ENCODE data around the gene RNF20. TPM values are rescaled to one million over a fixed set of nuclear protein-coding genes. Genes with fewer than 3 reads are reported as not detected.

Gene RNF20
- 10 to 100 TPM; 23.6 to 40.7 (median 32.7) TPM for total RNA-seq

GRCh38 chr9:101533334-101534204, at the start of gene RNF20:
Gene RNF20 (plus strand): TSS chr9:101533853. CDS start chr9:101535424, 1,571 bp downstream.
- 0 to 1% methylated on average over 7 to 17 of the region's 45 CpGs for WGBS, 2 donors (ENCODE audit: low coverage in 1 of 2)
- peak within 1 kb of the TSS; percentile 55 to 75 for H3K4me3 ChIP-seq
- H3K4me1 ChIP-seq, result peaks cover 2 to 48% (median 8%) of the 10 kb centered on the region in 3 donors
- peaks cover 0 to 33% of the 10 kb centered on the region in 2 donors for H3K36me3 ChIP-seq
- peak within 1 kb of the TSS; percentile 88 to 95 (median 92) for H3K27ac ChIP-seq
- H3K27me3 ChIP-seq, result no peaks in the 10 kb centered on the region
- H3K9me3 ChIP-seq, result no peaks in the 10 kb centered on the region
- ATAC-seq, result peak; percentile 99
- no peak for TF ChIP-seq EP300 (IDR thresholded peaks at IDR 0.05)
- TF ChIP-seq POLR2AphosphoS5 (IDR thresholded peaks at IDR 0.05), result peak; percentile 67
- peak in 1 of 2 donors; percentile 29 for TF ChIP-seq POLR2A (IDR thresholded peaks at IDR 0.05)
- TF ChIP-seq CTCF (IDR thresholded peaks at IDR 0.05), result no peak

- Histone ChIP-seq H3K4me3 (no peak overlapping the region), H3K36me3 (no peaks in the 10 kb centered on the region), H3K27ac (no peak overlapping the region), H3K9me3 (no peaks in the 10 kb centered on the region), H3K27me3 (peaks cover 9% of the 10 kb centered on the region), H3K4me1 (peaks cover 3 to 46% (median 3%) of the 10 kb centered on the region in 3 donors)
- 54 to 90% methylated on average over 1 of the region's 1 CpG for WGBS, 2 donors (ENCODE audit: low coverage in 1 of 2)
- TF ChIP-seq POLR2AphosphoS5 (IDR thresholded peaks at IDR 0.05), result no peak
- ATAC-seq, result no peak
These were observed 49.6 kb upstream of the RNF20 start for GRCh38 chr9:101484046-101484445.

- TF ChIP-seq CTCF (IDR thresholded peaks at IDR 0.05), result no peak
- TF ChIP-seq EP300 (IDR thresholded peaks at IDR 0.05), result no peak
- TF ChIP-seq POLR2AphosphoS5 (IDR thresholded peaks at IDR 0.05), result no peak
- TF ChIP-seq POLR2A (IDR thresholded peaks at IDR 0.05), result no peak
- 0% methylated on average over 2 of the region's 61 CpGs; no CpG with 5 or more reads in 1 of the 2 donors for WGBS, 2 donors (ENCODE audit: low coverage in 1 of 2)
- H3K4me1 ChIP-seq, result peaks cover 0 to 37% (median 3%) of the 10 kb centered on the region in 3 donors
- peak overlapping the region; percentile 66 to 71 for H3K4me3 ChIP-seq
- peaks cover 9% of the 10 kb centered on the region for H3K27me3 ChIP-seq
- H3K36me3 ChIP-seq, result no peaks in the 10 kb centered on the region
- no peaks in the 10 kb centered on the region for H3K9me3 ChIP-seq
- peak; percentile 60 for ATAC-seq
- H3K27ac ChIP-seq, result peak overlapping the region; percentile 12 to 94 (median 84)
These were observed 47.5 kb upstream of the RNF20 start for GRCh38 chr9:101485924-101486692.

GRCh38 chr9:101486693-101487442, 46.8 kb upstream of the RNF20 start:
- Histone ChIP-seq H3K27ac (peak overlapping the region; percentile 12 to 94 (median 84)), H3K4me1 (peaks cover 0 to 37% (median 3%) of the 10 kb centered on the region in 3 donors), H3K36me3 (no peaks in the 10 kb centered on the region), H3K9me3 (no peaks in the 10 kb centered on the region), H3K4me3 (peak overlapping the region; percentile 66 to 71), H3K27me3 (peaks cover 9% of the 10 kb centered on the region)
- peak; percentile 84 for ATAC-seq
- 0% methylated on average over 3 of the region's 53 CpGs; no CpG with 5 or more reads in 1 of the 2 donors for WGBS, 2 donors (ENCODE audit: low coverage in 1 of 2)
- no peak for TF ChIP-seq POLR2AphosphoS5 (IDR thresholded peaks at IDR 0.05)
- TF ChIP-seq POLR2A (IDR thresholded peaks at IDR 0.05), result peak in 1 of 2 donors; percentile 37
- TF ChIP-seq CTCF (IDR thresholded peaks at IDR 0.05), result peak in 1 of 4 experiments; percentile 42
- no peak for TF ChIP-seq EP300 (IDR thresholded peaks at IDR 0.05)

Data from gastroesophageal sphincter (tissue), 4 donors.